Common myeloid progenitor, CD34-positive (primary cell): ENCODE data around the gene MSRB3.

Source experiments
- CTCF ChIA-PET: fragments of 350-600 bp; sonication (Branson Sonifier 250); formaldehyde crosslinking; loops from one replicate; lab custom pipeline; 2021; ENCODE audit warnings: antibody characterized with exemption; lab: Charles Lee
- POLR2A ChIA-PET: fragments of 350-600 bp; sonication (Branson Sonifier 250); formaldehyde crosslinking; loops from one replicate; lab custom pipeline; 2021; ENCODE audit warnings: antibody characterized with exemption; lab: Charles Lee
- DNase-seq, 3 donors: peaks; one replicate each; pipeline versions ENCODE4 v3.0.0 to v3.0.0-alpha.2; 2013
- H3K27ac ChIP-seq, 2 experiments: 1 replicate in 1 of 2; 2 replicates in 1 of 2; pipeline ENCODE4 v1.7.0; 2013; ENCODE audit warnings: inconsistent platforms in 2 of 2, low read length in 2 of 2, mild to moderate bottlenecking in 2 of 2, low read depth in 1 of 2, moderate library complexity in 1 of 2; ENCODE audit not compliant: severe bottlenecking in 2 of 2, insufficient read depth in 1 of 2, poor library complexity in 1 of 2
- H3K27me3 ChIP-seq, 5 experiments: replicated peaks in 2 of 5; 1 replicate in 3 of 5; 2 replicates in 2 of 5; pipeline versions ENCODE4 v1.6.1 to v1.7.0; 2013; ENCODE audit warnings: low read length in 4 of 5, mild to moderate bottlenecking in 2 of 5, moderate library complexity in 2 of 5, inconsistent platforms in 1 of 5; ENCODE audit not compliant: insufficient read depth in 5 of 5, control insufficient read depth in 4 of 5
- H3K36me3 ChIP-seq, 4 experiments: 1 replicate in 2 of 4; 2 replicates in 2 of 4; pipeline versions ENCODE4 v1.6.1 to v1.7.0; 2013; ENCODE audit warnings: low read length in 3 of 4, control low read depth in 1 of 4, mild to moderate bottlenecking in 1 of 4; ENCODE audit not compliant: control insufficient read depth in 4 of 4, insufficient read depth in 4 of 4
- H3K4me1 ChIP-seq, 4 experiments: 1 replicate in 3 of 4; 2 replicates in 1 of 4; pipeline versions ENCODE4 v1.6.1 to v1.7.1; 2013; ENCODE audit warnings: low read length in 3 of 4, mild to moderate bottlenecking in 3 of 4, control low read depth in 1 of 4, inconsistent platforms in 1 of 4, moderate library complexity in 1 of 4; ENCODE audit not compliant: control insufficient read depth in 4 of 4, insufficient read depth in 4 of 4; ENCODE audit errors: control extremely low read depth in 1 of 4
- H3K4me3 ChIP-seq, 7 experiments: 1 replicate in 4 of 7; 2 replicates in 3 of 7; pipeline versions ENCODE4 v1.5.1 to v1.7.0; 2013; ENCODE audit warnings: mild to moderate bottlenecking in 7 of 7, low read length in 6 of 7, moderate library complexity in 6 of 7, inconsistent platforms in 2 of 7, low read depth in 2 of 7, control low read depth in 1 of 7; ENCODE audit not compliant: insufficient read depth in 4 of 7, control insufficient read depth in 1 of 7; ENCODE audit errors: extremely low read depth in 1 of 7
- H3K9me3 ChIP-seq, 5 experiments: 1 replicate in 4 of 5; 2 replicates in 1 of 5; pipeline versions ENCODE4 v1.6.1 to v1.7.1; 2013; ENCODE audit warnings: low read length in 4 of 5, mild to moderate bottlenecking in 2 of 5, inconsistent platforms in 1 of 5, low read depth in 1 of 5, moderate library complexity in 1 of 5; ENCODE audit not compliant: control insufficient read depth in 4 of 5, insufficient read depth in 2 of 5; ENCODE audit errors: control extremely low read depth in 1 of 5
- WGBS: methylation state at CpG from one replicate; pipeline ENCODE4 v1.1.5; 2013; ENCODE audit not compliant: insufficient coverage; 5-methylcytosine and 5-hydroxymethylcytosine counted together

MSRB3 gene

GRCh38 chr12:65511134-65511834, 232.8 kb downstream of the MSRB3 start:
- Histone ChIP-seq H3K4me3 (no peak overlapping the region), H3K27me3 (no peaks in the 10 kb centered on the region), H3K9me3 (no peaks in the 10 kb centered on the region), H3K4me1 (peaks cover 0 to 5% (median 2%) of the 10 kb centered on the region in 4 experiments), H3K27ac (no peak overlapping the region), H3K36me3 (no peaks in the 10 kb centered on the region)
- no peak for DNase-seq
- CTCF ChIA-PET = interaction anchor here (0.6 to 1.8 kb wide), 3 partner anchors 14 to 754 kb away, joined by 4 read pairs; no protein-coding TSS in a partner anchor
- 94% methylated on average over 8 of the region's 11 CpGs for WGBS
- POLR2A ChIA-PET = interaction anchor here (0.6 kb wide), 1 partner anchor 14 kb away, joined by 3 read pairs; no protein-coding TSS in a partner anchor

- POLR2A ChIA-PET = no interaction called here
- 95% methylated on average over 3 of the region's 3 CpGs for WGBS
- Histone ChIP-seq H3K27ac (no peak overlapping the region), H3K4me1 (peaks cover 0 to 5% (median 2%) of the 10 kb centered on the region in 4 experiments), H3K27me3 (no peaks in the 10 kb centered on the region), H3K9me3 (no peaks in the 10 kb centered on the region), H3K36me3 (no peaks in the 10 kb centered on the region), H3K4me3 (no peak overlapping the region)
- CTCF ChIA-PET = interaction anchor here (1.3 to 1.8 kb wide), 2 partner anchors 14 to 15 kb away, joined by 4 read pairs; no protein-coding TSS in a partner anchor
- no peak for DNase-seq
These were observed 233.4 kb downstream of the MSRB3 start for GRCh38 chr12:65511912-65512311.
